Measurements from ENCODE around the gene ILF3. TPM values are rescaled to one million over a fixed set of nuclear protein-coding genes. Genes with fewer than 3 reads are reported as not detected.
A peak's percentile ranks its signal among the peaks of the same experiment; 100 is the strongest.

The ILF3 gene
- total RNA-seq: 198 TPM

GRCh38 chr19:10653732-10654609 lies at the start of gene ILF3:
Gene ILF3, plus strand, starts transcription at chr19:10654346. Its CDS starts 16,260 bp downstream, at chr19:10670606.
- ATAC-seq (peak; percentile 96), DNase-seq (ENCODE audit: low spot score) (peak; percentile 100)
- intact Hi-C loops (cut with DNase I): no loop called here

GRCh38 chr19:10604460-10604980 lies 49.6 kb upstream of the ILF3 start:
- intact Hi-C loops (cut with DNase I): no loop called here
- DNase-seq (ENCODE audit: low spot score) (no peak), ATAC-seq (no peak)

DNA sequence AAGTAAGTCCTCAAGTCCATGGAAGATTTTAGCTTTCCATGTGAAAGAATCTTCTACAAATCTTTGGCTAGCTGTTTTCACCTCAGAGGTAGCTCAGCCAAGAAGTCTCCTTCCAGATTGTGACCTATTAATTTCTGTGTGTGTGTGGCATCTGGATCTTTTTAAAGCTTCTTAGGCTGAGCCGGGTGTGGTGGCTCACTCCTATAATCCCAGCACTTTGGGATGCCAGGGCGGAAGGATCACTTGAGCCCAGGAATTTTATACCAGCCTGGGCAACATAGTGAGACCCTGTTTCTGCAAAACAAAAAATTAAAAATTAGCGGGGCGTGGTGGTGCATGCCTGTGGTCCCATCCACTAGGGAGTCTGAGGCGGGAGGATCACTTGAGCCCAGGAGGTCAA lies 42.2 kb upstream of the ILF3 start:
- ATAC-seq (peak; percentile 4), DNase-seq (ENCODE audit: low spot score) (no peak)
- intact Hi-C loops (cut with DNase I): no loop called here

DNA sequence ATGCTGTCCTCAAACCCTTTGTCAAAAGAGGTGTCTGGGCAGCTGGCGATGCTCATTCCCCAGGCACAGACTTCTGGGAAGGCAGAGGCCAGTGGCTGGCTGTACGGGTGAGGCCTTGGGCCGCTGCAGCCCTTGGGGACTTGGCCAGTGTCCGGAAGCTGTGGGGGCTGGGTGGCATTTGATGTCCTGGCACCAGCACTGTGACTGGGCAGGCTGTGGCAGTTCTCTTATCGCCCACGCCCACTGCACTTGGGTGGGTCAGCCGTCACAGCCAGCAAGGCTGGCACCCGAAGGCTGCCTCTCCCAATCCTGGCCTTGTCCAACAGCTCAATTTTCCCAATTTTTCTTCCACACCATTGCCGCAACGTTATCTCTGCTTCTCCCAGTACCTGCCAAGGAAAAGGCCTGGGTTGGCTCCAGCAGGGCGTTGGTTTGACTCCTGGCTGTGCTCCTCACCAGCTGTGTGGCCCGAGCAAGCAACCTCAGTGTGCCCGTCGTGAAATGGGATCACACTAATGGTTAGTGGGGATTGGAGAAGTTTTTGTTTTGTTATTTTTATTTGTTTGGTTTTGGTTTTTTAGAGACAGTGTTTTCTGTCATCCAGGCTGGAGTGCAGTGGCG lies 41.5 kb upstream of the ILF3 start:
- DNase-seq (ENCODE audit: low spot score): peak; percentile 87
- intact Hi-C loops (cut with DNase I): no loop called here
- peak; percentile 86 for ATAC-seq

DNA sequence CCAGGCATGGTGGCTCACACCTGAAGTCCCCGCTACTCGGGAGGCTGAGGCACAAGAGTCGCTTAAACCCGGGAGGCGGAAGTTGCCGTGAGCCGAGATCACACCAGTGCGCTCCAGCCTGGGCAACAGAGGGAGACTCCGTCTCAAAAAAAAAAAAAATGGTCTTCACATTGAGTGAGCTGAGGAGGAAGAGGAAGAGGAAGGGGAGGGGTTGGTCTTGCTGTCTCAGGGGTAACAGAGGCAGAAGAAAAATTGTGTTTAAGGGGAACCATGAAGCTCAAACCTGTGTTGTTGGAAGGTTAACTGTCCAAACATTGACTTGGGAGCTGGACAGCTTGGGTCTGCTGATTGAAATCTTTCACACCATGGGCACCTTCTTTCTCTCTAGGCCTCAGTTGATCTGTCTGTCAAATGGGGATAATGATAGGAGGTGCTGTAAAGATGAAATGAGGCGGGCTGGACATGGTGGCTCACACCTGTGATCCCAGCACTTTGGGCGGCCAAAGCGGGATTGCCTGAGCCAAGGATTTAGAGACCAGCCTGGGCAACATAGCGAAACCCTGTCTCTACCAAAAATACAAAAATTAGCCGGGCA lies 38.6 kb upstream of the ILF3 start:
- intact Hi-C loops (cut with DNase I): no loop called here
- ATAC-seq: no peak
- no peak for DNase-seq (ENCODE audit: low spot score)

DNA sequence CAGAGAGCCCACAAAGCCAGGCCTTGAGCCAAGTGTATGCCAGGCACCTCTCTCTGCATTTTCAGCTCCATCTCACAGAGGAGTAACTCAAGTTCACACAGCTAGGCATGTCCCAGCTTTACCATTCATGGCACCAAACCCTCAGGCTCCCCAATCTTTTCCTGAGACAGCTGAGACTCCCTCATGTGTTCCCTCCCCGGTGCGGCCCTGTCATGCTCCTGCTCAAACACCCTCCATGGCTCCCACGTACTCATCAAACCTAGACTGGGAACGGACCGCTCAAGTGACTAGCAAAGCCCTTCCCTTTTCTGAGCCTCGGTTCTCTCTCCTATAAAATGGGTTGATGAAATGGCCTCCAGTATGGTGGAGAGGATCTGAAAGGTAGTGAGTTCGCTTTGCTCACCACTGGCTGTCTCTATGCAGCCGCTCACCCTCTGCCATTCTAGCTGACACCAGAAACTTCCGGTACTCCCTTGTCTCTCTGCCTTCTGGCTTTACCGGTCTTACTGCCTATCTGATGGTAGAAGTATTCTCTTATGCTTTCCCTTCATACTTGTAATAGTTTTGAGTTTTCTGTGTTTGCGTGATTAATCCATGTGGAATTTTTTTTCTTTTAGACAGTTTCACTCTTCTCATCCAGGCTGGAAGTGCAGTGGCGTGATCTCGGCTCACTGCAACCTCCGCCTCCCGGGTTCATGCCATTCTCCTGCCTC lies 36.6 kb upstream of the ILF3 start:
- intact Hi-C loops (cut with DNase I): no loop called here
- DNase-seq (ENCODE audit: low spot score) (no peak), ATAC-seq (no peak)

DNA sequence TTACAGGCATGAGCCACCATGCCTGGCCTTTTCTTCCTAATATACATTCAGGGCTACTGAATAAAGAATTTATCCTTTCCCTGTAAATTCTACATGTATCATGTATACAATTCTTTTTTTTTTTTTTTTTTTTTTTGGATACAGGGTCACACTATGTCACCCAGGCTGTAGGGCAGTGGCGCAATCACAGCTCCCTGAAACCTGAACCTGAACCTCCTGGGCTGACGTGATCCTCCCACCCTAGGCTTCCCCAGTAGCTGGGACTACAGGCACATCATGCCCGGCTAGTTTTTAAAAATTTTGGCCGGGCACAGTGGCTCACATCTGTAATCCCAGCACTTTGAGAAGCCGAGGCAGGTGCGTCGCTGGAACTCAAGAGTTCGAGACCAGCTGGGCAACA lies 35.3 kb upstream of the ILF3 start:
- intact Hi-C loops (cut with DNase I): no loop called here
- ATAC-seq: no peak

GRCh38 chr19:10620786-10621185 lies 33.4 kb upstream of the ILF3 start:
- intact Hi-C loops (cut with DNase I): no loop called here
- DNase-seq (ENCODE audit: low spot score): no peak
- ATAC-seq: no peak

More for the DNA sequence above, 35.3 kb upstream of the ILF3 start:
- DNase-seq (ENCODE audit: low spot score): no peak

GRCh38 chr19:10621966-10622365 lies 32.2 kb upstream of the ILF3 start:
- DNase-seq (ENCODE audit: low spot score): no peak
- intact Hi-C loops (cut with DNase I): no loop called here
- ATAC-seq: no peak

GRCh38 chr19:10624585-10624984 lies 29.6 kb upstream of the ILF3 start:
- intact Hi-C loops (cut with DNase I): no loop called here
- DNase-seq (ENCODE audit: low spot score) (no peak), ATAC-seq (peak; percentile 3)

DNA sequence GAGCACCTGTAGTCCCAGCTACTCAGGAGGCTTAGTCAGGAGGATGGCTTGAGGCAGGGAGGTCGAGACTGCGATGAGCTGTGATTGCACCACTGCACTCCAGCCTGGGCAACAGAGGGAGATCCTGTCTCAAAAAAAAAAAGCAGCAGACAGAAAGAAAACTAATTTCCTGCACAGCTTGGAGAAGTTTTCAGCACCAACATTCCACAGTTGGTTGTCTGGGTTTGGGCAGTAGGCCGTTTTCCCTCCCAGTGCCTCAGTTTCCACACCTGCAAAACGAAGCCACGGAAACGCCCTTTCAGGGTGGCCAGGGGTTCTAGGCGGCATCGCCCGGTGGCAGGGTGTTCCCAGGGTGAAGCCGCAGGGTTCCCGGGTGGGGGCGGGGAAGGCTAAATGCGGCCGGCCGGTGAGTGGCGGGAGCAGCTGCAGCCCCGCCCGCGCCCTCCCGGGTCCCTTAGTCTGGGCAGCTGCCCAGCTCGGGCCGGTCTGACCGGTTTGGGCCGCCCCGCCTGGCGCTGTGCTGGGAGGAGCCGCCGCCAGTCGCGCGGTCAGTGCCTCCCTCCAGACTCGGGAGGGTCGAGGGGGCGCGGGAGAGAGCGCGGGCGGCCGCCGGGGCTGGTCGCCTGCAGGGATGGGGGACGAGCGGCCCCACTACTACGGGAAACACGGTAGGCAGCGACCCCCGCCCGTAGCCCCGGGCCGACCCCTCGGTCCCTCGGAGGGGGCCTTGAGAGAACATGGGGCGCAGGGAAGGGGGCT lies 29.0 kb upstream of the ILF3 start, which contains the start of gene SLC44A2:
SLC44A2 (plus strand) TSS at position 551 of the 759 bp plus-strand sequence; CDS start at position 632, 81 bp downstream.
- DNase-seq (ENCODE audit: low spot score) (peak; percentile 91), ATAC-seq (peak; percentile 98)
- intact Hi-C loops (cut with DNase I): no loop called here

GRCh38 chr19:10625762-10626138 lies 28.4 kb upstream of the ILF3 start:
- DNase-seq (ENCODE audit: low spot score): no peak
- intact Hi-C loops (cut with DNase I): no loop called here
- ATAC-seq: peak; percentile 11

DNA sequence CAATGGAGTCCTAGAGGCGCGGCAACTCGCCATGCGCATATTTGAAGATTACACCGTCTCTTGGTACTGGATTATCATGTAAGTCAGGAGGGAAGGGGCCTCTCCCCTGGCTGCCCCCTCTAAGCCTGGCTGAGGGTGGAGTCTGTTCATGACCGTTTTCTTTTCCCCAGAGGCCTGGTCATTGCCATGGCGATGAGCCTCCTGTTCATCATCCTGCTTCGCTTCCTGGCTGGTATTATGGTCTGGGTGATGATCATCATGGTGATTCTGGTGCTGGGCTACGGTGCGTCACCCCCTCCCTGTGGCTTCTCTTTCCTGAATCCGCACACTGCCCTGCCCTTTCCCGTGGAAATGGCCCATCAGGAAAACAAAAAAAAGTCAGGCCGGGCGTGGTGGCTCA lies 22.3 kb upstream of the ILF3 start:
- ATAC-seq: no peak
- no peak for DNase-seq (ENCODE audit: low spot score)
- intact Hi-C loops (cut with DNase I): no loop called here

GRCh38 chr19:10634430-10634829 lies 19.7 kb upstream of the ILF3 start:
- intact Hi-C loops (cut with DNase I): no loop called here
- ATAC-seq (no peak), DNase-seq (ENCODE audit: low spot score) (no peak)

GRCh38 chr19:10634963-10635362 lies 19.2 kb upstream of the ILF3 start:
- DNase-seq (ENCODE audit: low spot score) (no peak), ATAC-seq (no peak)
- intact Hi-C loops (cut with DNase I): no loop called here

DNA sequence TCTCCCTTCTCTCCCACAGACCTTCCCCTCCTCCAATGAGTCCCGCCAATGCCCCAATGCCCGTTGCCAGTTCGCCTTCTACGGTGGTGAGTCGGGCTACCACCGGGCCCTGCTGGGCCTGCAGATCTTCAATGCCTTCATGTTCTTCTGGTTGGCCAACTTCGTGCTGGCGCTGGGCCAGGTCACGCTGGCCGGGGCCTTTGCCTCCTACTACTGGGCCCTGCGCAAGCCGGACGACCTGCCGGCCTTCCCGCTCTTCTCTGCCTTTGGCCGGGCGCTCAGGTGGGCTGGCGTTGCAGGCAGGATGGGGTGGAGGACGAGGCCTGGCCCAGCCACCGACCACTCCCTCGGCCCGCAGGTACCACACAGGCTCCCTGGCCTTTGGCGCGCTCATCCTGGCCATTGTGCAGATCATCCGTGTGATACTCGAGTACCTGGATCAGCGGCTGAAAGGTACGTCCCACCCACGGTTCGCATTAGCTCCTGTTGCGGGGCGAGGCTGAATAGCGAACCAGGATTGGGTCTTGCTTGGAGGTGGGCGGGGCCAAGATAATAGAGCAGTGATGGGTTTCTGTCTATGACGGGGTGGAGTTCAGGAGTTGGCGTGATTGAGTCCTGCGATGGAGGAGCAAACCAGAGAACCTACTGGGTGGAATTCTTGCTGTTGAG lies 17.7 kb upstream of the ILF3 start:
- ATAC-seq (no peak), DNase-seq (ENCODE audit: low spot score) (no peak)
- intact Hi-C loops (cut with DNase I): no loop called here

DNA sequence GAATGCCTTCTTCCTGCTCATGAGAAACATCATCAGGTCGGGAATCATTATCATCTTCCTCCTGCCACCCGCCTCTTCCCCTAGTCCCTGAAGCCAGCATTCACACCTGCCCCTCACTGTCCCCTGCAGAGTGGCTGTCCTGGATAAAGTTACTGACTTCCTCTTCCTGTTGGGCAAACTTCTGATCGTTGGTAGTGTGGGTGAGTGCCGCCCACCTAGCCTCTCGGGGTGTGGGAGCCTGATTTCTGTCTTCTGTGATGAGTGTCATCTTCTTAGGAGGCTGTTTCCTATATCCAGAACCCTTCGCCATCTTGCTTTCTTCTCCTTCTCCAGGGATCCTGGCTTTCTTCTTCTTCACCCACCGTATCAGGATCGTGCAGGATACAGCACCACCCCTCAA lies 16.3 kb upstream of the ILF3 start:
- ATAC-seq (no peak), DNase-seq (ENCODE audit: low spot score) (no peak)
- intact Hi-C loops (cut with DNase I): no loop called here

GRCh38 chr19:10639836-10640235 lies 14.3 kb upstream of the ILF3 start:
- DNase-seq (ENCODE audit: low spot score): no peak
- intact Hi-C loops (cut with DNase I): loop anchor here (5.0 kb wide), 1 partner anchor 43 kb away; no protein-coding TSS in a partner anchor
- no peak for ATAC-seq
